Activated effector memory CD4-positive, alpha-beta T cell treated with Interleukin-2 at 50 U/mL for 16 hours (primary cell): Measurements from ENCODE around the gene UGT1A8.
"Not testable (repeated sequence)": the region's sequence is repeated elsewhere in the genome, so short reads cannot be mapped to it uniquely, and the experiment has no call there.

ENCODE experiments used
- DNase-seq: peaks from one replicate; pipeline ENCODE4 v3.0.0-alpha.2; 2020

UGT1A8 gene

DNA sequence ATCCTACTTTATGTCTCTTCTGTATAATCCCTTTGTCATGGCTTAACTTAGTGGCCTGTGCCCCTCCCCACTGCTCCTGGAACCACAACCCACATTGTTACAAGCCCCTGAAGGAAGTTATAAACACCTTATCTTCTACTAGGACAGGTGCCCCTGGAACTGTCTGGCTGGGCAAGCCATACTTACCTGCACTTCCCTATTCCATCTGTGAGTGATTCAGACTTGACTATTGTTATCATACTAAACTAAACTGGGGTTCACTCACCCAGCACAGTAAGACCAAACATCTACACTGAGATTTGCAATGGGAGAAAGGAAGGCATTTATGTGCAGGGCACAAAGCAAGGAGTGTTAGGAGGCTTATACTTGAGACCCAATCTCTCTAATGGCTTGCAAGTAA lies 71.6 kb downstream of the UGT1A8 start:
- no peak for DNase-seq

DNA sequence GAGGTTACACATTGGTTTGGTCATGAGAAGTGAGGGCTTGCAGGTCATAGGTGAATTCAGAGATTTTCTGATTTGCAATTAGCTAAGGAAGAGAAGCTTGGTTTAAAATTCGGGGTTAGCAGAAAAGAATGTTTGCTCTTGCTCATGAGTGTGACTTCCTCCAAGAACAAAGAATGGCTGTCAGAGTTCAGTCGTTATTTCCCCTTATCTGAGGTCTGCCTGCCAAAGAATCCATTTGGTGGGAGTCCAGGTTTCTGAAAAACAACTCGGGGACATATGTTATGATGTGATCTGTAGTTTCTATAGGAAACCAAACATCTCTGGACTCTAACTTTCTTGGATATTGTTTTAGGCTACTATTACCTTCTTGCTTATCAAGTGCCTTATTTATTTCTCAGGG lies 72.1 kb downstream of the UGT1A8 start:
- no peak for DNase-seq

DNA sequence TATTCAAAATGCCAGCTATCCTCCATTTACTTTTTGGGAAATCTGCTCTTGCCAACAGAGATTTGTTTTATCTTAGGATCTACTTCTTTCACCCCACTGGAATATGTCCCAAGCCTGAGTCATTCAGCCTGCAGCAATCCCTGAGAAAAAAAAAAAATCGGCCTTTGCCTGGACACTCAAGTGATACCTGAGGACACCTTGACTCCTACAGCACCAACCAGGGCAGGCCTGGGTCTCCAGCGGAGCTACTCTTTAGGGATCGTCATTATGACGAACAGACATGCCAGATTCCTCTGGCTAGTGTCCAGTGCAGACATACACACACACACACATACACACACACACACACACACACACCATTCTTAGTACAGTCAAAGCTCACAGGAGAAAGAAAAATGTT lies 73.0 kb downstream of the UGT1A8 start:
- no peak for DNase-seq

DNA sequence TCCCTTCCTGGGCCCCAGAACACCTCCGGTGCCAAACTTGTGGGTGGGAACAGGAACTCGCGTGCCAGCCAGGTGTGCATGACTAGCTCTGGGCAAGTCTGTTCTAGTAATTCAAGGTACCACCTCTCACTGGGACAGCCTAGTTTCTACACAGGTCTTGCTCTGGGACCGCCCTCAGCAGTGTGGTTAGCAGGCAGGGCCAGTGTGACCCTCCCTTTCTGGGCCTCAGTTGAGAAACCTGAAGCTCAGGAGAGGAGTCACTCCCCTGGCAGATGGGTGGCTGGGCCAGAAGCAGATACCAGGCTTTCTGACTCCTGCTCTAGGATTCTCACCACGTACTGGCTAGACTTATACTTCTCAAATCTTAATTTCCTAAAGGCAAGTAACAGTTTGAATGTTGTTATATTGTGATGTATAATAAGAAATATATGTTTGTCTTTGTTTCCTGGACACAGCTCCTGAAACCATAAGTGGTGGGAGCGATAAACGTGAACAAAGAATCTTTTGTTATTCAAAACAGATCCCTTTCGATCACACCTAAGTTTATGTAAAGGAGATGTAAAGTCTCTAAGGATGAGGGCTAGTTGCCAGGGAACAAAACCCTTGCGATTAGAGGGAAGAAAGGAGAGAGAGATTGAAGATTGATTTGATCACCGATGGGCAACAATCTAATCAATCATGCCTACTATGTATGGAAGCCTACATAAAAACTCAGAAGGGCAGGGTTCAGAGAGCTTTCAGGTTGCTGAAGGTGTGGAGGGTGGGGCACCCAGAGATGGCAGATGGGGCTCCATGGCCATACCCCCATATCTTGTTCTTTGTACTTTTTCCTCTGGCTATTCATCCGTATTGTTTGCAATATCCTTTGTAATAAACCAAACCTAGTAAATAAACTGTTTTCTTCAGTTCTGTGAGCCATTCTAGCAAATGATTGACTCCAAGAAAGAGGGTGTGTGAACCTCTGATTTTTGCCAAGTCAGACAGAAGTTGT lies 74.3 kb downstream of the UGT1A8 start:
- DNase-seq: no peak

DNA sequence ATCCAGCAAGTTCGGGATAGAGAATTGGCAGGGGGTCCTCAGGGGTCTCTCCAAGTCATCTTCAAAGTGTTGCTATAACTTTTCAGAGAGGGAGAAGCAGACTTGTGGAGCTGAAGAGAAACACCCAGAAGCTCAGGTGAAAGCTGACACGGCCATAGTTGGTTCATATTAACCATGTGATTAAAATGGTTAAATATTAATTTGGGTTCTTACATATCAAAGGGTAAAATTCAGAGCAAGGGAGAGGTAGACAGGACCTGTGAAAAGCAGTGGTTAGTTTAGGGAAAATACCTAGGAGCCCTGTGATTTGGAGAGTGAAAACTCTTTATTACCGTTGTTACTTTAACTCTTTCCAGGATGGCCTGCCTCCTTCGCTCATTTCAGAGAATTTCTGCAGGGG lies 75.2 kb downstream of the UGT1A8 start, which contains the start of gene UGT1A6:
Gene UGT1A6 (plus strand): TSS at position 243 of the 400 bp plus-strand sequence. CDS start 115 bp downstream, at position 358.
- DNase-seq: no peak

DNA sequence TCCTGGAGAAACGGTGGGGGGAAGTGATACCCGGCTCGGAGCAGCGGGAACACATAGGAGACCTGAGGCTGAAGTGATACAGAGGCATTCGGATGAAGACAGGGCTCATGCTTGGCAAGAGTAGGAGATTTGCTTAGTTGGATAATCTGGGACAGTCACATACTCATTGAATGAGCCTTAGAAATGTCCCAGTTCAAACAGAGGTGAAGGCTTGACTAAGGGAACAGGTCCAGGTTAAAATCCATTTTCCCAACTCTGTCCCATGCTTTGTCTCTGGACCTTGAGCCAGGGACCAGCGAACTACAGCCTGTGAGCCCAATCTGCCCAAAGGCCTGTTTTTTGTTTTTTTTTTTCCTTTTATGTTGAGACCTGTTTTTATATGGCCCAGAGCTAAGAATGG lies 76.5 kb downstream of the UGT1A8 start:
- DNase-seq: no peak

DNA sequence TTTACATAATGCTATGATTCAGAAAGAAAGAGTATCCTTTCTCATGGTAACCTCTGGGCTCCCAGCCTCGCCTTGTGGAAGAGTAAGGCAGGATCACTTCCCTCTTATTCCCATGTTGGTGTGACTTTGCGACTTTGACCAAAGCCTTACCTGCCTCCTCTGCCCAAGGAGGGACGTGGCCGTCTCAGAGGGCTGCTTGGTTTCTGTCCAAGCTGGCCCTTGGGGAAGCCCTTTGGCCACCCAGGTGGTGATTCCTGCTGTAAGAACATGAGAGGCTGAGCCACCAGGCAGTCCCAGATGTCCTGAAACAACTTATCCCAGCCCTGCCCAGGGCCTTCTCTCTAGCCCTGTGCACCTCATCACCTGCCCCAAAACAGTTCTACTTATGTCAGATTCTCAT lies 81.3 kb downstream of the UGT1A8 start:
- DNase-seq: no peak

DNA sequence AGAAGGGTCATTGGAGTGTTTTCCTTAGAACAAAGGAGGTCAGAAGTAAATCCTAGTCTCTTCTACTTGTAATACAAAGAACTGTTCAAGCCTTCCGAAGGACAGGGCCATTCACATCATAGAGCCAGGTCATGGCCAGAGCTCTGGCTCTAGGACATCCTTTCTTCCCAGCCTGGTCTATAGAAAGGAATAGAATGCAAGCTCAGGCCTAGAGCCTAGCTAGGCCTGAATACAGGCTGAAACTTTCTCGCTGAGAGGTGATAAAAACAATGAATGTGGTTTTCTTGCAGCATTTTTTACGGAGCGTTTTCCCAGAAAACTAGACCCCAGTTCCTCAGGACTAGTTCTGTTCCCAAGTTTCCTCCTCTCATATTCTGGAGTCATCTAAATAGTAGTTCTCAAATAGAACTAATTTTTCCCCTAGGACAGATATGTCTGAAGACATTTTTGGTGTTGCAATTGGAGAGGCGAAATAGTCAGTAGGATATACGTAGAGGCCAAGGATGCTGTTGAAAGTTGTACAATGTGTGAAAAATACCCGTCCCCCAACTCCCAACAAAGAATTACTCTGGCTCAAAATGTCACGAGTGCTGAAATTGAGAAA lies 82.1 kb downstream of the UGT1A8 start:
- DNase-seq: no peak

DNA sequence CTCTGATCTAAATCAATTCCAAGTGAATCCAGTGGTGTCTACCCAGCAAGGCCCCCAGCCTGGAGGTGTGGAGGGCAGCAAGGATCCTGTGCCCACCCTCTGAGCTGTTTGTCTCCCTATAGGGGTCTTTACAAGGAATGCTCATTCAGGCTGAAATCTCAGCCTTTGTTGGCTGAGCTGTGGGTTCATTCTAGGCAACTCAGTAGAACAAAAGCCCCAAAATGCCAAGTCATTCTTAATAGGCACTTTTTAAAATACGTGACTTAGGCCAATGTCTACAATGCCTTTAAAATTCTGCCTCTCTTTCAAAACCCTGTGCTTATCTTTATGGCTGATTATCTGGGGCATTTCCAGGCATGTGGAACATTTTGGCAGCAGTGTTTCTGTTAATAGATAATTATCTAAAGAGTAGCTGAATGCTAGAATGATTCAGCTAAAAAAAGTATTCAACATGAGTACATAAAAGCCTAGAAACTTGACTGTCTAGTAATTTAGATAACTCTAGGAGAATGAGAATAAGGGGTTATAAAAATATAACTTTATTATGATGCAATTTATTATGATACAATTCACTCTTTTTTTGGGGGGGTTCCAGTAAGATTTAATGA lies 82.7 kb downstream of the UGT1A8 start:
- DNase-seq: no peak

DNA sequence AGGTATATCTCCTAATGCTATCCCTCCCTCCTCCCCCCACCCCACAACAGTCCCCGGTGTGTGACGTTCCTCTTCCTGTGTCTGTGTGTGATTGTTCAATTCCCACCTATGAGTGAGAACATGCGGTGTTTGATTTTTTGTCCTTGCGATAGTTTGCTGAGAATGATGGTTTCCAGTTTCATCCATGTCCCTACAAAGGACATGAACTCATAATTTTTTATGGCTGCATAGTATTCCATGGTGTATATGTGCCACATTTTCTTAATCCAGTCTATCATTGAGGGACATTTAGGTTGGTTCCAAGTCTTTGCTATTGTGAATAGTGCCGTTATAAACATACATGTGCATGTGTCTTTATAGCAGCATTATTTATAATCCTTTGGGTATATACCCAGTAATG lies 83.4 kb downstream of the UGT1A8 start:
- not testable (repeated sequence) for DNase-seq

DNA sequence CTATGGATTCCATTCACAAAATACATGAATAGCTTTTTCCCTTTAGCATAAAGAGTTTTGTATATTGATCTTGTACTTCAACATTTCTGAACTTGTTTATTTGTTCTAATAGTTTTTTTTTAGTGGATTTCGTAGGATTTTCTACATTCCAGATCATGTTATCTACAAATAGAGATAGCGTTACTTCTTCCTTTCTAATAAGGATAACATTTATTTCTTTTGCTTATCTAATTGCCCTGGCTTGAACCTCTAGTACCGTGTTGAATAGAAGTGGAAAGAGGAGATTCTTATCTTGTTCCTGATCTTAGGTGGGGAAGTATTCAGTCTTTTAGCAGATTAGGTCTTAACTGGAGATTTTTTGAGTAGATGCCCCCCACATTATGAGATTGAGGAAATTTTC lies 84.8 kb downstream of the UGT1A8 start:
- DNase-seq: no peak

DNA sequence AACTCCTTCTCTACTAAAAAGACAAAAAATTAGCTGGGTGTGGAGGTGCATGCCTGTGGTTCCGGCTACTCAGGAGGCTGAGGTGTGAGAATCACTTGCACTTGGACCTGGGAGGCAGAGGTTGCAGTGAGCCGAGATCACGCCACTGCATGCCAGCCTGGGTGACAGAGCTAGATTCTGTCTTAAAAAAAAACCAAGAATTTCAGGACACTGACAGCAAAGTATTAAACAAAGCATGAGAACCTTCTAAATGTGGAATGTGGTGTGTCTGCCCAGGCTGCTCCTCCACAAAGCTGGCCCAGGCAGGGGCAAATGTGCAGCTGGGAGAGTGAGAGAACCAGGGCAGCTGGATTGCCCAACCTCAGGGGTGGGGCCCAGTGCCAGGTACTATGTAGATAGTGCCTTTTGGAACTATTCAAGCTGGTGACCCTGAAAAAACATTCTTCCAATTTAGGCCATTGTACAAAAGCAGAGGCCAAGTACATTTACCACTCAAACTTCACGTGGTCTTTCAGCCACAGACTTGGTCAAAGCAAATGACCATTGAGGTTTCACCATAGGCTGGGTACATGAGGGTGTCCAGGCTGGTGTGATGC lies 88.6 kb downstream of the UGT1A8 start:
- DNase-seq: no peak

DNA sequence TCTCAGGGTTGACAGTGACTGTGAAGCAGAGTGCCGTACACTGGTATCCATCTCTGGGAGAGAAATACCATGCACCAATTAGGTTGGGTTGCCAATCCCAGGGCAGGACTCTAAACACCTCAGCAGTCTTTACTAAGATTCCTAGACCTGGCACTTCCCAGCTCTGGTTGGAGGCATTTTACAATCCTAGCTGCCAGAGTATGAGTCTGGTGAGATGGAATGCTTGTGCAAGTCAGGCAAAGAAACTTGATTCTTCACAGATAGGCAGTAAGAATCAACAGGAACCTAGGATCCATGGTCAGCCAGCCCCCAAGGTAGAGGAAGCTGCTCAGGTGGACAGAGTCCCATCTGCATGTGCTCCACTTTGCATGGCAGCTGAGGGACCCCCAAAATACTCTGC lies 89.3 kb downstream of the UGT1A8 start:
- no peak for DNase-seq

DNA sequence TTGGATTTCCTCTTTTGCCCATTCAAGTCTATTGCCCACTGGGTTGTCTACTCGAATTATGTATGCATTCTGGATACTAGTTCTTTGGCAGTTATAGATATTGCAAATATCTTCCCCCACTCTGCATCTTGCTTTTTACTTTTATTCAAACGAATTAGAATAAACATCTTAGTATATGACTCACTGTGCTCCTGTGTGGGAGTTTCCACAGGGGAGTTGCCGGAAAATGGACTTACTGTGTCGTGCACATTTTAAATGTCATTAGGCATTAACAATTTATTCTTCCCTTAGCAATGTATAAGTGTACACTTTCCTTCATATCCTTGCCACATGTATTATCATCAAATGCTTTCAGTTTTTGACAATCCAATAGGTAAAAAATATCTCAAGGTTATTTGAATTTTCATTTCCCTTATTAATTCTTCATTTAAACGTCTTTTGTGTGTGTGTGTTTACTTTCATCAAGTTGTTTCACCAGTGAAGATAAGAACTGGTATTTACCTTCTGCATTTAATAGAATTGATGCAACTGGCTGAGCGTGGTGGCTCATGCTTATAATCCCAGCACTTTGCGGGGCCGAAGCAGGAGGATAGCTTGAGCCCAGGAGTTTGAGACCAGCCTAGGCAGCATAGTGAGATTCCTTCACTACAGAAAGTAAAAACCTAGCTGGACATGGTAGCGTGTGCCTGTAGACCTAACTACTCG lies 90.7 kb downstream of the UGT1A8 start:
- DNase-seq: no peak

DNA sequence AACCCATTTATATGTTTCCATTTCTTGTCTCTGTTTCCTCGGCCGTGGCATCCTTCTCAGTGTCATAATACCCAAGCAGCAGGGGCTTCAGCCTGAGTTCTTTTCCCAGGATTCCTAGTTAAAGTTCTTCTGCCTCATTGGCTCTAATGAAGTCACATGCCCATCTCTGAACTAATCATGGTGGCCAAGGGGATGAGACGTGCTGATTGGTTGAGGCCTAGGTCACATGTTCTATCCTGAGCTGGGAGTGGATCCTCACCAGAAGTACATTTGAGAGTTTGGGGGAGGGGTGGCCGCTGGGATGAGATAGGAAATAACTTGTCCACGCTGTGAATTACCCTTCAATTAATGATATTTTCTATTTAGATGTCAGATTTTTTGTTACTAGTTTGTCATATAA lies 91.5 kb downstream of the UGT1A8 start:
- no peak for DNase-seq

DNA sequence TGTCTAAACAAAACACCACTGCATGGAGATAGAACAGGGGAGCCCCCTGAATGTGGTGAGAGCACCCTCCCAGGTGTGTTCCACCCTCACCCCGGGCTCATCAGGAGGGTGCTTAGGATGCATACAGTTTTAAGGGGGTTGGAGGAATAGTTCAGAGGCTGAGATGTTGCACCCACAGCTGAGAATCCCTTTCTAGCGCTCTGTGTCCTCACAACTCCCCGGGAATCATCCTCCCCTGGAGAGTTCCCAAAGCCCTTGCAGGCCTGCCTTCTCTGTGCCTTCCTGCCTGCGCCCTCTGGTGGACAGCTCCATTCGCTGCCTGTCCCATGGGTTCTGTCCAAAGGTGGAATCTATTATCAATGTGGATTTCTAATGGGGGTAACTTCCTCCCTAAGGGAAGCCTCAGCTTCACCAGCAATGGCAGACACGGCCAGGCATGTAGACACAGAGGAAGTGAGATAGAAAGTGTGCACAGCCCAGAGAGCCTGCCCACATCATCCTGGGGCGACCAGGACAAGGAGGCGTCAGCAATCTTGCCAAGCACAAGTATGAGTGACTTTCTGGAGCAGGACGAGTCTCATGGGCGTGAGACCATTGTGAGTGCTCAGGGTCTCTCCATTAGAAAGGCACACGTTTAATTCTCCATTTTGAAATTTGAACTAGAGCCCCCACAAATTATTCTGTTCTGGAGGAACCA lies 94.0 kb downstream of the UGT1A8 start:
- DNase-seq: peak; percentile 37

DNA sequence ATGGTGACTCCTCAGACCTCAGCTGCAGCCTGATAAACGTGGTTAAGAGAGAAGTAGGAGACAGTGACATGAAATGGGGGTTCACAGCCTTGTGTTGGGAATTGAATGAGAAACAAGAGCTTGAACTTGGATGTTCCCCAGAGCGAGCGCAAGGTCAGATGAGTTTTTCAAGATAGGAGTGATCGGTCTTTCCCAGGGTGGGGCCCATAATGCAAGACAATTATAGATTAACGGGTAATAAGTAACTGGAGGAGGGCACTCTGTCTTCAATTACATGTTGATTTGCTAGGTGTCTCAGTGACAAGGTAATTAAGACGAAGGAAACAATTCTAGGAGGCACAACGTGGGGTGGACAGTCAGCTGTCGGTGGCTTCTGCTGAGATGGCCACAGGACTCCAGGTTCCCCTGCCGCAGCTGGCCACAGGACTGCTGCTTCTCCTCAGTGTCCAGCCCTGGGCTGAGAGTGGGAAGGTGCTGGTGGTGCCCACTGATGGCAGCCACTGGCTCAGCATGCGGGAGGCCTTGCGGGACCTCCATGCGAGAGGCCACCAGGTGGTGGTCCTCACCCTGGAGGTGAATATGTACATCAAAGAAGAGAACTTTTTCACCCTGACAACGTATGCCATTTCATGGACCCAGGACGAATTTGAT lies 95.3 kb downstream of the UGT1A8 start, which contains the start of gene UGT1A5:
Gene UGT1A5 (plus strand): TSS at position 297 of the 651 bp plus-strand sequence. CDS start 85 bp downstream, at position 382.
- DNase-seq: no peak

DNA sequence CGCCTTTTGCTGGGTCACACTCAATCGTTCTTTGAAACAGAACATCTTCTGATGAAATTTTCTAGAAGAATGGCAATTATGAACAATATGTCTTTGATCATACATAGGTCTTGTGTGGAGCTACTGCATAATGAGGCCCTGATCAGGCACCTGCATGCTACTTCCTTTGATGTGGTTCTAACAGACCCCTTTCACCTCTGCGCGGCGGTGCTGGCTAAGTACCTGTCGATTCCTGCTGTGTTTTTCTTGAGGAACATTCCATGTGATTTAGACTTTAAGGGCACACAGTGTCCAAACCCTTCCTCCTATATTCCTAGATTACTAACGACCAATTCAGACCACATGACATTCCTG lies 95.8 kb downstream of the UGT1A8 start:
- no peak for DNase-seq

DNA sequence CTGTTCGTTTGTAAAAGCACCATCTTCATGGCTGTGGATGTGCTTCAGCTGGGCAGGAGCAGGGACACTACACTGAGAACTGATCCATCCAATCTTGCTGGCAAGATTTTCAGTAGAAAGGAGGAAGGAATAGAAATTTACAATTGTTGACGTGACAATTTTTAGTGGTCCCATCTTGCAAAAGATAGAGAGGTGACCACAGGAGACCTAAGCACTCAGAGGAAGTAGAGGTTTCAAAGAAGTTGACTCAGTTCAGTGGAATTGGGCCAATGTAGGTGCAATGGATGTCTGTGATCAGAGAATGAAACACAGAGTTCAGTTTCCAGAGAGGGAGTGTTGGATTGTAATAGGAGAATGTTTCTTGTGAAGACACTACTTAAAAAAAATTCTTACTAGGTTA lies 96.7 kb downstream of the UGT1A8 start:
- DNase-seq: no peak

DNA sequence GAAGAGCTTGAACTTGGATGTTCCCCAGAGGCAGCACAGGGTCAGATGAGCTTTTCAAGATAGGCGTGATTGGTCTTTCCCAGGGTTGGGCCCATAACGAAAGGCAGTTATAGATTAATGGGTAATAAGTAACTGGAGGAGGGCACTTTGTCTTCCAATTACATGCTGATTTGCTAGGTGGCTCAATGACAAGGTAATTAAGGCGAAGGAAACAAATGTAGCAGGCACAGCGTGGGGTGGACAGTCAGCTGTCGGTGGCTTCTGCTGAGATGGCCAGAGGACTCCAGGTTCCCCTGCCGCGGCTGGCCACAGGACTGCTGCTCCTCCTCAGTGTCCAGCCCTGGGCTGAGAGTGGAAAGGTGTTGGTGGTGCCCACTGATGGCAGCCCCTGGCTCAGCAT lies 101.1 kb downstream of the UGT1A8 start, which contains the start of gene UGT1A4:
Gene UGT1A4 (plus strand): TSS at position 185 of the 400 bp plus-strand sequence. CDS start 85 bp downstream, at position 270.
- no peak for DNase-seq

DNA sequence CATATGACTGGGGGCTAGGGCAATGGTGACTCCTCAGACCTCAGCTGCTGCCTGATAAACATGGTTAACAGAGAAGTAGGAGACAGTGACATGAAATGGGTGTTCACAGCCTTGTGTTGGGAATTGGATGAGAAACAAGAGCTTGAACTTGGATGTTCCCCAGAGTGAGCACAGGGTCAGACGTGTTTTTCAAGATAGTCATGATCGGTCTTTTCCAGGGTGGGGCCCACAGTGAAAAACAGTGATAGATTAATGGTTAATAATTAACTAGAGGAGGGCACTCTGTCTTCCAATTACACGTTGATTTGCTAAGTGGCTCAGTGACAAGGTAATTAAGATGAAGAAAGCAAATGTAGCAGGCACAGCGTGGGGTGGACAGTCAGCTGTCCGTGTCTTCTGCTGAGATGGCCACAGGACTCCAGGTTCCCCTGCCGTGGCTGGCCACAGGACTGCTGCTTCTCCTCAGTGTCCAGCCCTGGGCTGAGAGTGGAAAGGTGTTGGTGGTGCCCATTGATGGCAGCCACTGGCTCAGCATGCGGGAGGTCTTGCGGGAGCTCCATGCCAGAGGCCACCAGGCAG lies 111.4 kb downstream of the UGT1A8 start, which contains the start of gene UGT1A3:
Gene UGT1A3 (plus strand): TSS at position 320 of the 579 bp plus-strand sequence. CDS start 85 bp downstream, at position 405.
- no peak for DNase-seq
